Endometrium (tissue), 2 donors: ENCODE data around the gene RAB8B.

Experiments used
- FAIRE-seq: peaks from 2 replicates; lab custom pipeline; 2012; peaks lifted over from hg19 to GRCh38; lab: Jason Lieb, UNC
- donor health status: control.
- donor health status: control.

RAB8B gene

DNA sequence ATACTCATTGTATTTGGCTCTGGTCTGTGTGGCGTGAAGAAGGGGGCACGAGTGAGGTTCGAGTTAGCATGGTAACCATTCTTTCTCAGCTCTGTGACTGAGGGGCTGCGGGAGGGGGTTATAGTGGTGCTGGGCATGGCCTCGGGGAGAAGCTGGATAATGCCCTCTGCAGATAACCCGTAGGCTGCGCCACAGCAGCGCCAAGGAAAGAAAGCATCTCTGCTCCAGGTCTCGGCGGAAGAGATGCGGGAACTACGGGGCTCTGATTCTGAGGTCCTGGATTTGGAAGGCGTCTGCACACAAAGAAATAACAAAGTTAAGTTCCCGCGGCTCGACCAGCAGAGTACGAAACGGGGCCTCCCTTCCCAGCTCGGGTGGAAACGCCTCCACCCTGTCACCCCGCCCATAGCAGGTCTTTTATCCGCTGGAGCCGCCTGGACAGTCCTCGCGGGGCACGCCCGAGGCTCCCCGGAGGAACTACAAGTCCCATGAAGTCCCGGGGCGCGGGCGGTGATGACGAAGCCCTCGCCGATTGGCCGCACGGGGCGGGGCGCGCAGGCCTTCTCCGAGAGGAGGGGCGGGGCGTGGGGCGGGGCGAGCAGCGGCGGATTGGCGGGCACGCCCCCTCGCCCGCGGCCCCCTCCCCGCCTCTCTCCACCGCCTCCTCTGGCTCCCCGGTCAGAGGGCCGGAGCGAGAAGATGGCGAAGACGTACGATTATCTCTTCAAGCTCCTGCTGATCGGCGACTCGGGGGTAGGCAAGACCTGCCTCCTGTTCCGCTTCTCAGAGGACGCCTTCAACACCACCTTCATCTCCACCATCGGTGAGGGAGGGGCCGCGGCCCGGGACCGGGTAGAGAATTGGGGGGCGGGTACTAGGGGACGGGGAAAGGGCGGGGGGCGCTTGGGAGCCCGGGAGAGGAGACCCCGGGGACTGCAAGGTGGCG, at the start of gene RAB8B:
TSS of gene RAB8B (plus strand) at position 681 of the 946 bp plus-strand sequence. CDS start at position 700, 19 bp downstream.
- no peak for FAIRE-seq

GRCh38 chr15:63140936-63141335, 48.5 kb upstream of the RAB8B start:
- FAIRE-seq: no peak

DNA sequence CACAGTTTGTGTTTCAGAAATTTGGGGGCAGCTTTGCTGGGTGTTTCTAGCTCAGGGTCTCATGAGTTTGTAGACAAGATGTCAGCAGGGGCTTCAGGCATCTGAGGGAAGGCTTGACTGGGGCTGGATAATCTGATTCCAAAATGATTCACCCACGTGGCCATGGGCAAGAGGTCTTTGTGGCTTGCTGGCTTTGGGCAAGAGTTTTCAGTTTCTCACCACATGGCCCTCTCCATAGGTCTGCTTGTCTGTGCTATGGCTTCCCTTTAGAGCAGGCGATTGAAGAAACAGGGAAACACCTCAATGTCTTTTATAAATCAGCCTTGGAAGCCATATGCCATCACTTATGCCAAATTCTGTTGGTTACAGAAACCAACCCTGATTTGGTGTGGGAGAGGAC, 44.0 kb upstream of the RAB8B start:
- FAIRE-seq: no peak

DNA sequence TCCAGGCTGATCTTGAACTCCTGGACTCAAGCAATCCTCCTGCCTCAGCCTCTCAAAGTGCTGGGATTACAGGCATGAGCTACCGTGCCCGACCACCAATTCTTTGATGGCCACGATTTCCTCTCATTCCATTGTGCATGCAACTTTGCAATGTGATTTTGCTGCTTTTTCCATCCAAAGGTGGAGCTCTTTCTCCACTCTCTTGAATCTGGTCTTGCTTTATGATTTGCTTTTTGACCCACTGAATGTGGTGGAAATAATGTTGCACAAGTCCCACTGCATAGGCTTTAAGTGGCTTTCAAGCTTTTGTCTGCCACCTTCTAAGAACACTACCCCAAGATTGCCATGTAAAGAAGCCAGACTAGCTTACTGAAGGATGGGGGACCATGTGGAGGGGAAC, 42.7 kb upstream of the RAB8B start:
- FAIRE-seq: no peak

- no peak for FAIRE-seq
Observed at GRCh38 chr15:63151665-63152064, 37.7 kb upstream of the RAB8B start.

DNA sequence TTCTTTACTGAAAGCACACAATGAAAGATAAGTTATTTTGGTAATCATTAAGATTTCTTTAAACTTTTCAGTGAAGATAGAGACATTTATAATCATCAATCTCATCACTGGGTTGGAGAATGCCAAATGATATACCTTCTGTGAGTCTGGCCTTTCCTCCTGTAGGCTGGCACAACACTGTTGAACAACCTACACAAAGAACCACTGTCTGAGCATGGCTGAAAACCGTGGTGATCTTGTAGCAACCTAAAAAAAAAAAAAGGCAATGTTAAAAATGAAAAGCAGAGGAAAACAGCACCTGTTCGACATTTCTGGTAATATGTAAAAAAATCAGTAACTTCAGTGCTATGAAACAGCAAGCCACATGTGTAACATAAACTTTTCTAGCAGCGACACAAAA, 33.9 kb upstream of the RAB8B start:
- no peak for FAIRE-seq

DNA sequence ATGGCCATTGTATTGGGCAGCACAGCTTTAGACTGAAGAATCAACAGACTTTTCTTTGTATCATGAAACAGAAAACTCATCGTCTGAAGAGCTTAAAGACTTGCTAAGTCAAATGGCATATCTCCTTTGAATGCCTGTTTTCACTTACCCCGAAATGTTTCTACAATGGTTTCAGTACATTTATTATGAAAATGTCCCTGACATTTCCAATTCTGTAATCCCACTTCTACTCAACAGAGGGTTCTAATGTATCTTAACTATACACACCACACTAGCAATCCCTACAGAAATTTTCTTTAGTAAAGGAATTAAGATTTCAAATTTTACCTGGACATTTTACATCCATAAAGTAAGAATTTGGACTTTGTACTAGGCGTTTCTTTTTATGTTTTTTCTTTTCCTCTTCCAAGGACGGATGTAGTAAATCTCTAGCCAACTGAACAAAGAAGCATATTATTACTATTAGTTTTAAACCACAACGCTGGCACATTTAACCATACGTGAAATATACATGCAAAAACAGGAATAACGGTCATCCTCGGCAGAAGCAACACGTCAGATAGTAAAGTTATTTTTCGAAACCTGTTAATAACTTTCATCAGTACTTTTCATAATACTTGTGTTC, 33.2 kb upstream of the RAB8B start:
- FAIRE-seq: peak; percentile 37

GRCh38 chr15:63156755-63157117, 32.7 kb upstream of the RAB8B start:
- no peak for FAIRE-seq

GRCh38 chr15:63157118-63157843, 32.1 kb upstream of the RAB8B start, which contains the start of gene RPS27L:
TSS of gene RPS27L (minus strand) at chr15:63157477. CDS start at chr15:63157405, 72 bp downstream.
- FAIRE-seq: no peak

DNA sequence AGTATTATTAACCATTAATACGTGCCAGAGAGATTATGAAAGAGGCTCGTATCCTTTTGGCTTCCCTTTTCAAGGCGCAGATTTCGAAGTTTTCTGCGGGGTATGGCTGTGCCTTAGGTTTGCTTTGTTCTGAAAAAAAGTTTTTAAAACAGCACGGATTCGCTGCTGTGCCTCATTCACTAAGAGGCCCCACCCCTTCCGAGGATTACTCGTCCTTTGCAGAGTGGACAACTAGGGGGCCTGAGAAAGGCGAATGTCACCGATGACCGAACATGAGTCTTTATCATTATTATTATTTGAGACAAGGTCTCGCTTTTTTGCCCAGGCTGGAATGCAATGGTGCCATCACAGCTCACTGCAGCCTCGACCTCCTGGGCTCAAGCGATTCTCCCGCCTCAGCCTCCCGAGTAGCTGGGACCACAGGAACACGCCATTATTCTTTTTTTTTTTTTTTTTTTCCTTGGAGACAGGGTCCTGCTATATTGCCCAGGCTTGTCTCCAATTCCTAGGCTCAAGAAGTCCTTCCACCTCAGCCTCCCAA, 31.4 kb upstream of the RAB8B start:
- no peak for FAIRE-seq

GRCh38 chr15:63160638-63161037, 28.8 kb upstream of the RAB8B start:
- no peak for FAIRE-seq

- FAIRE-seq: no peak
Observed at GRCh38 chr15:63163217-63163616, 26.2 kb upstream of the RAB8B start.

GRCh38 chr15:63165166-63165859, 24.1 kb upstream of the RAB8B start:
- FAIRE-seq: no peak

- no peak for FAIRE-seq
Observed at GRCh38 chr15:63166219-63166618, 23.2 kb upstream of the RAB8B start.

- FAIRE-seq: no peak
Observed at GRCh38 chr15:63169788-63170187, 19.6 kb upstream of the RAB8B start.

DNA sequence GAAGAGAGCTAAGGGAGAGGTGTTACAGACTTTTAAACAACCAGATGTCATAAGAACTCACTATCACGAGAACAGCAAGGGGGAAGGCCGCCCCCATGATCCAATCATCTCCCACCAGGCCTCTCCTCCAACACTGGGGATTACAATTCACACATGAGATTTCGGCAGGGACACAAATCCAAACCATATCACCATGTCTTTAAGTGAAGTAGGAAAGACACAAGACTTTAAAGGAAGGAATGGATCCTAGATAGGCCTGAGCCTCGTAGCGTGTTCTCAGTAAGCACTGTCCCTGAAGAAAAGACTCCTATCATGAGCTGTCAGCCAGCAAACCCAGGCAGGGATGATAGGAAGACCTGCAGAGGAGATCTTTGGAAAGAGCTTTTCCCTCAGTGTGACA, 17.0 kb upstream of the RAB8B start:
- no peak for FAIRE-seq

DNA sequence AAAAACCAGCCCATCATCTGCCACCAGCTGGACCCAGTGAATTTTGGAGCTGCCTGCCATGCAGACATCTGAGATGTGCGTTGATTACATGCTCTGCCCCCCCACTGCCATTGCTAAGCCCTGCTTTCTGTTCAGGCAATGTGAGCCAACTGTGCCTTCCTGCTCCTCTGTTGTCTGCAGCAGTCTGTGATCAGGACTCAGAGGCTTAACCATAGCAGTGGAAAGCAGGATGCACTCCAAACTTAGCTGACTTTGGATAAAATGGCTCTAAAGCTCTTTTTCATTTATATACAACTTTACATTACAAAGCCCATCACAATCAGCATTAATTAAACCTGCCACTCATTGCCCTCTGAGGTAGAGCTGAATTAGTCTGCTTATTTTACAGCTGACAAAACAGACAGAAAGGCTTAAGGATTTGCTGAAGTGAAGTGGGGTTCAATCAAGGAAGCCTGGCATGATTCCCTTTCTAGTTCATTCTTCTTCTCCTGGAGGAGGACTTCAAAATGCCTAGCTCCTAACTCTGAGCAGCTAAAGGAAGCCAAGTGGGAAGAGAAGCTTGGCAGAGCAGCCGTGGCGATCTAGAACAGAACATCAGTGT, 16.5 kb upstream of the RAB8B start:
- no peak for FAIRE-seq

- FAIRE-seq: no peak
Observed at GRCh38 chr15:63176302-63176701, 13.1 kb upstream of the RAB8B start.

- FAIRE-seq: no peak
Observed at GRCh38 chr15:63178034-63178433, 11.4 kb upstream of the RAB8B start.

GRCh38 chr15:63180746-63181145, 8.7 kb upstream of the RAB8B start:
- no peak for FAIRE-seq

GRCh38 chr15:63181648-63182047, 7.8 kb upstream of the RAB8B start:
- FAIRE-seq: no peak
